K562 (cell line): Measurements from ENCODE around the gene NISCH. TPM values are rescaled to one million over a fixed set of nuclear protein-coding genes. Genes with fewer than 3 reads are reported as not detected.

Source experiments
- ATAC-seq: fragments of 200-7000 bp; cut with Tn5 transposase; 3 replicates; pipeline ENCODE4 v1.9.1; 2020; ENCODE audit warnings: moderate library complexity
- BruUV-seq: library from RNA; stranded (reverse); fragments of 400-500 nt; replicated peaks from 2 replicates; lab custom pipeline; 2021; lab: Mats Ljungman, UMichigan
- CTCF ChIA-PET: fragments of 300-600 bp; formaldehyde crosslinking; extraction: SDS; loops from one replicate; lab custom pipeline; 2021; ENCODE audit warnings: low intra/inter-chr PET ratio; lab: Yijun Ruan, JAX
- POLR2A ChIA-PET: fragments of 300-600, 350-650 bp; sonication (Branson Sonifier 250); formaldehyde crosslinking; extraction: SDS; loops from one replicate; lab custom pipeline; 2021; ENCODE audit warnings: antibody characterized with exemption, inconsistent platforms; lab: Yijun Ruan, JAX
- DNase-seq, 4 experiments: peaks; one replicate each; pipeline versions ENCODE4 v3.0.0 to v3.0.0-alpha.2; 2011 to 2018; ENCODE audit warnings: low spot score in 3 of 4, mixed read lengths in 3 of 4; ENCODE audit errors: extremely low read depth in 1 of 4
- FAIRE-seq: peaks from 2 replicates; lab custom pipeline; 2011; peaks lifted over from hg19 to GRCh38; lab: Jason Lieb, UNC
- H2AFZ ChIP-seq: 2 replicates; pipeline ENCODE4 v1.6.0; 2011; ENCODE audit warnings: low read depth, low read length, control low read depth, inconsistent platforms
- H3K27ac ChIP-seq: fragments of 200-600 bp; 3 replicates; pipeline ENCODE4 v1.8.0; 2011; ENCODE audit warnings: low read depth, mild to moderate bottlenecking, control low read depth, inconsistent platforms, low read length, moderate library complexity, mixed read lengths; ENCODE audit errors: extremely low read depth
- H3K27me3 ChIP-seq, 2 experiments: fragments of 300-600 bp in 1 of 2; 2 replicates in 1 of 2; 3 replicates in 1 of 2; pipeline versions ENCODE4 v1.6.0 to v1.8.0; 2011; ENCODE audit warnings: inconsistent platforms in 2 of 2, low read length in 2 of 2, mild to moderate bottlenecking in 1 of 2, mixed read lengths in 1 of 2, moderate library complexity in 1 of 2; ENCODE audit not compliant: control insufficient read depth in 2 of 2, insufficient read depth in 2 of 2
- H3K36me3 ChIP-seq: fragments of 300-600 bp; 3 replicates; pipeline ENCODE4 v1.8.0; 2011; ENCODE audit warnings: mild to moderate bottlenecking, low read length, inconsistent platforms; ENCODE audit not compliant: control insufficient read depth, insufficient read depth
- H3K4me1 ChIP-seq, 2 experiments: fragments of 200-600 bp in 1 of 2; replicated peaks in 1 of 2; 2 replicates in 1 of 2; 3 replicates in 1 of 2; pipeline versions ENCODE4 v1.5.1 to v1.8.0; 2011; ENCODE audit warnings: inconsistent platforms in 2 of 2, low read length in 2 of 2, mild to moderate bottlenecking in 1 of 2, mixed read lengths in 1 of 2, moderate library complexity in 1 of 2; ENCODE audit not compliant: control insufficient read depth in 2 of 2, insufficient read depth in 2 of 2
- H3K4me2 ChIP-seq: 2 replicates; pipeline ENCODE4 v1.6.1; 2011; ENCODE audit warnings: low read length, control low read depth, inconsistent platforms, mixed read lengths; ENCODE audit not compliant: insufficient read depth
- H3K4me3 ChIP-seq: fragments of 200-600 bp; sonication (generic), shearing (Covaris generic); 2 replicates; pipeline ENCODE4 v1.5.1; 2016; ENCODE audit warnings: control low read depth, inconsistent platforms
- H3K79me2 ChIP-seq: fragments of 200-600 bp; 3 replicates; pipeline ENCODE4 v1.8.0; 2011; ENCODE audit warnings: low read length, inconsistent platforms; ENCODE audit not compliant: control insufficient read depth, insufficient read depth
- H3K9ac ChIP-seq, 2 experiments: 2 replicates each; pipeline versions ENCODE4 v1.6.0 to v1.6.1; 2011; ENCODE audit warnings: low read depth in 2 of 2, low read length in 2 of 2, control low read depth in 1 of 2, inconsistent platforms in 1 of 2, mild to moderate bottlenecking in 1 of 2, mixed read lengths in 1 of 2; ENCODE audit not compliant: insufficient read depth in 1 of 2
- H3K9me1 ChIP-seq: one replicate; pipeline ENCODE4 v1.6.0; 2011; ENCODE audit warnings: inconsistent platforms, mild to moderate bottlenecking, low read length, moderate library complexity; ENCODE audit not compliant: control insufficient read depth, insufficient read depth
- H3K9me3 ChIP-seq: replicated peaks from 2 replicates; pipeline ENCODE4 v1.5.1; 2011; ENCODE audit warnings: low read depth, low read length, inconsistent platforms; ENCODE audit not compliant: control insufficient read depth, insufficient read depth
- H4K20me1 ChIP-seq: replicated peaks from 2 replicates; pipeline ENCODE4 v1.6.1; 2011; ENCODE audit warnings: low read length, inconsistent platforms, mixed read lengths; ENCODE audit not compliant: control insufficient read depth, insufficient read depth
- ARID4B ChIP-seq: sonication (generic); formaldehyde crosslinking; IDR thresholded peaks from 2 replicates; pipeline ENCODE4 v1.8.0; 2022; ENCODE audit warnings: mild to moderate bottlenecking, missing genetic modification reagents
- CBX2 ChIP-seq: fragments of 200-600 bp; sonication (generic); IDR thresholded peaks from one replicate; pipeline ENCODE4 v1.6.1; 2012; ENCODE audit warnings: mild to moderate bottlenecking, low read length, inconsistent platforms; ENCODE audit not compliant: insufficient read depth, poor library complexity, severe bottlenecking
- GABPA ChIP-seq: fragments of 200-800 bp; sonication (Bioruptor generic); conservative IDR thresholded peaks from 2 replicates; pipeline ENCODE4 v1.6.1; 2016; ENCODE audit warnings: low read depth, missing genetic modification characterization, missing compliant biosample characterization
- HNRNPLL ChIP-seq: fragments of 200-400 bp; formaldehyde crosslinking; IDR thresholded peaks from 2 replicates; pipeline ENCODE4 v1.6.1; 2017; ENCODE audit warnings: low read length, low read depth, mild to moderate bottlenecking; ENCODE audit not compliant: poor library complexity, severe bottlenecking
- KDM5B ChIP-seq: fragments of 200-600 bp; sonication (generic); IDR thresholded peaks from 2 replicates; pipeline ENCODE4 v1.6.1; 2012; ENCODE audit warnings: low read depth, mild to moderate bottlenecking, moderate library complexity, low read length, control low read depth, inconsistent platforms; ENCODE audit not compliant: insufficient replicate concordance
- MAFK ChIP-seq: IDR thresholded peaks from 2 replicates; pipeline ENCODE4 v1.6.1; 2011; ENCODE audit warnings: low read length, improper control_type of control experiment
- MEIS2 ChIP-seq: fragments of 450-650 bp; IDR thresholded peaks from 2 replicates; pipeline ENCODE4 v1.6.1; 2014; ENCODE audit warnings: mild to moderate bottlenecking; ENCODE audit not compliant: partially characterized antibody
- MYNN ChIP-seq, 2 experiments: sonication (generic); formaldehyde crosslinking in 1 of 2; IDR thresholded peaks; 2 replicates each; pipeline versions ENCODE4 v1.5.0 to v1.6.1; 2016 to 2020; ENCODE audit warnings: antibody characterized with exemption in 1 of 2, missing genetic modification reagents in 1 of 2
- OTX1 ChIP-seq: fragments of 450-650 bp; formaldehyde crosslinking; IDR thresholded peaks from 2 replicates; pipeline ENCODE4 v1.4.0; 2022; ENCODE audit warnings: mild to moderate bottlenecking
- POLR2B ChIP-seq: fragments of 450-650 bp; IDR thresholded peaks from 2 replicates; pipeline ENCODE4 v1.6.1; 2018; ENCODE audit warnings: low read depth; ENCODE audit not compliant: partially characterized antibody
- POLR2G ChIP-seq: fragments of 200-400 bp; formaldehyde crosslinking; IDR thresholded peaks from 2 replicates; pipeline ENCODE4 v1.6.1; 2017; ENCODE audit warnings: low read depth, mild to moderate bottlenecking, antibody characterized with exemption, low read length, moderate library complexity
- SIRT6 ChIP-seq: IDR thresholded peaks from one replicate; pipeline ENCODE4 v1.6.1; 2012; ENCODE audit warnings: low read depth, mild to moderate bottlenecking, control low read depth, inconsistent platforms, low read length, moderate library complexity
- SMARCA4 ChIP-seq: fragments of 450-650 bp; IDR thresholded peaks from 2 replicates; pipeline ENCODE4 v1.6.1; 2016
- TAF7 ChIP-seq: fragments of 450-650 bp; IDR thresholded peaks from 2 replicates; pipeline ENCODE4 v1.6.1; 2016; ENCODE audit warnings: missing genetic modification characterization, missing compliant biosample characterization
- TRIM28 ChIP-seq: fragments of 450-650 bp; IDR thresholded peaks from 2 replicates; pipeline ENCODE4 v1.6.1; 2017
- ZFP36 ChIP-seq: fragments of 150-350 bp; IDR thresholded peaks from 2 replicates; pipeline ENCODE4 v1.6.1; 2018; ENCODE audit warnings: low read length, low read depth; ENCODE audit not compliant: partially characterized antibody
- WGBS: fragments of 100-300 bp; shearing (Covaris generic); methylation state at CpG from one replicate; pipeline ENCODE4 v1.1.6; 2016; ENCODE audit warnings: low coverage, mixed read lengths; ENCODE audit not compliant: insufficient coverage; ENCODE audit errors: missing lambda C conversion rate; 5-methylcytosine and 5-hydroxymethylcytosine counted together
- in situ Hi-C: fragments of 300-500 bp; cut with MboI; formaldehyde crosslinking; loops from 4 replicates; pipeline ENCODE4 v1.15.0; 2018; ENCODE audit warnings: inconsistent platforms, mixed read lengths
- intact Hi-C: fragments of 100-400 bp; cut with micrococcal nuclease; formaldehyde crosslinking; loops from 2 replicates; pipeline ENCODE4 v1.14.2; 2022
- polyA plus RNA-seq, 8 experiments: library from polyadenylated mRNA; depleted of rRNA in 4 of 8; stranded (reverse) in 5 of 8; unstranded in 3 of 8; fragments of >200 nt; fragmentation: Nextera tagmentation in 2 of 8; fragmentation: Illumina TruSeq in 1 of 8; extraction: Ambion mirVana in 2 of 8; extraction: Trizol in 1 of 8; gene quantifications; 2 replicates each; pipeline versions ENCODE4 v1.2.1 to v1.2.3, GENCODE V29; 2011 to 2014; ENCODE audit warnings: inconsistent platforms in 1 of 8, missing spikeins in 1 of 8
- total RNA-seq, 7 experiments: library from RNA; depleted of rRNA in 6 of 7; stranded (reverse); fragments of >200 nt in 6 of 7; fragmentation: Illumina TruSeq in 2 of 7; extraction: Trizol in 2 of 7; gene quantifications; 2 replicates each; pipeline versions ENCODE4 v1.2.1 to v1.2.3, GENCODE V29; 2011 to 2021; ENCODE audit warnings: low replicate concordance in 1 of 7
- TF ChIP-seq, protein P1 (sequence below): fragments of 250-450 bp; sonication (Bioruptor Pico); IDR thresholded peaks from 2 replicates; pipeline ENCODE4 v1.5.0; 2021

Gene NISCH
- total and polyA plus RNA-seq, 9 of the 15 experiments (the other 6 are each of a cell fraction or from before 2014, with no cell fraction given): 0.44 to 43.5 (median 23.4) TPM

GRCh38 chr3:52532838-52533622, 77.6 kb downstream of the NISCH start:
- H3K79me2 ChIP-seq: peaks cover 81% of the 10 kb centered on the region
- WGBS: 4% methylated on average over 14 of the region's 78 CpGs
- no peaks in the 10 kb centered on the region for H3K27me3 ChIP-seq
- no peak for FAIRE-seq
- peaks cover 22% of the 10 kb centered on the region for H4K20me1 ChIP-seq
- CTCF ChIA-PET: interaction anchor here (0.6 kb wide), 1 partner anchor 302 kb away, joined by 3 read pairs; the partner anchor contains the start of gene MUSTN1
- H3K9me1 ChIP-seq: peaks cover 17% of the 10 kb centered on the region
- peak overlapping the region; percentile 75 for H3K4me3 ChIP-seq
- BruUV-seq: no TSS peak
- in situ Hi-C loops (no loop called here), intact Hi-C loops (no loop called here)
- peaks cover 29 to 52% of the 10 kb centered on the region in 2 experiments for H3K4me1 ChIP-seq
- H3K4me2 ChIP-seq: peak overlapping the region; percentile 78
- peak in 3 of 4 experiments; percentile 35 to 64 (median 61) for DNase-seq
- ATAC-seq: peak; percentile 13
- H3K27ac ChIP-seq: peak overlapping the region; percentile 82
- peak overlapping the region; percentile 82 to 92 for H3K9ac ChIP-seq
- no peak overlapping the region for H2AFZ ChIP-seq
- POLR2A ChIA-PET: interaction anchor here (0.6 to 1.3 kb wide), 3 partner anchors 10 to 27 kb away, joined by 4 to 5 read pairs (median 5); no protein-coding TSS in a partner anchor
- no peaks in the 10 kb centered on the region for H3K9me3 ChIP-seq
- peaks cover 47% of the 10 kb centered on the region; the same call in 2 of the 3 replicates for H3K36me3 ChIP-seq
- TF ChIP-seq TRIM28 (no peak), TAF7 (tag) (no peak), MYNN (IDR thresholded peaks at IDR 0.05) (no peak), MYNN (CRISPR knock-in tag; IDR thresholded peaks at IDR 0.05) (no peak), SMARCA4 (0 out of 2 replicates have a peak, but pooled peaks have one; percentile 9), OTX1 (CRISPR knock-in tag) (no peak), POLR2B (no peak), SIRT6 (no peak), GABPA (tag) (peak; percentile 52), MAFK (no peak), ARID4B (no peak), ZFP36 (no peak), HNRNPLL (no peak), POLR2G (peak; percentile 79), KDM5B (peak; percentile 38), MEIS2 (no peak), CBX2 (no peak)
- TF ChIP-seq, protein P1, sequence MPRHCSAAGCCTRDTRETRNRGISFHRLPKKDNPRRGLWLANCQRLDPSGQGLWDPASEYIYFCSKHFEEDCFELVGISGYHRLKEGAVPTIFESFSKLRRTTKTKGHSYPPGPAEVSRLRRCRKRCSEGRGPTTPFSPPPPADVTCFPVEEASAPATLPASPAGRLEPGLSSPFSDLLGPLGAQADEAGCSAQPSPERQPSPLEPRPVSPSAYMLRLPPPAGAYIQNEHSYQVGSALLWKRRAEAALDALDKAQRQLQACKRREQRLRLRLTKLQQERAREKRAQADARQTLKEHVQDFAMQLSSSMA (CRISPR knock-in tag): no peak
